Measurements from ENCODE around the gene MMP14.

DNA sequence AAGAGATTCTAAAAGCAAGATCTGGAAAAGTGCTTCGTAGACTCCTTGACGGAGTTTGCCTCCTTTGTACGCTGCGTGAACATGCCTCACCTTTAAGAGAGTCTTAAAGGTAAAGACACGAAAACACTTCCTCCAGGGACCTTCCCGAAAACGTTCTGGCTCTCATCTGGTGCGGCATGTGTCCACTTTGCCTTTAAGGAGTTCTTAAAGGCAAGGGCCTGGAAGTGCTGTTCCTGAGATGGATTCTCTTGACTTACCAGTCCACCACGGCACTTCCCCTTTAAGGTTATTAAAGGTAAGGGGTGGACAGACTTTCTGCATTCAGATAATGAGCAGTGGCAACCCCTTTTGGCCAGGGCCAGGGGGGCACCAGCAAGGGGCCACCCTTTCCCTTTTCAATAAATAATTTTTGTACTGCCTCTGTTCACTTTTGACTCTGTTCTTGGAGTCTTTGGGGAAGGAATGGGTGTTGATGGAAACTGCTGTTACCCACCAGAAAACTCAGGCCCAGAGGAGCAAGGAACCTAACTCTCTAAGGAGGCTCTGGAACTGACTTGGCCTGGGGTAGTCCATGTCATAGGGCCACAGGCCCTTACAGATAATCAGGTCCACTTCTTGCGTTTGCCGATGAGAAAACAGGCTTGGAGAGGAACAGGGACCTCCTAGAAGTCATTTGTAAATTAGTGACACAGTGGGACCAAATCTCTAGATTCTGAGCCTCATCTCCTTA, 51.0 kb downstream of the MMP14 start:
- TF ChIP-seq TAF1 (IDR thresholded peaks at IDR 0.05; ENCODE audit: borderline replicate concordance, insufficient read depth, low read length) (no peak), POLR2AphosphoS5 (IDR thresholded peaks at IDR 0.05; ENCODE audit: low read depth, low read length) (no peak), SIN3A (IDR thresholded peaks at IDR 0.05; ENCODE audit: borderline replicate concordance, insufficient read depth, low read length) (no peak)
- TF ChIP-seq, protein P1, sequence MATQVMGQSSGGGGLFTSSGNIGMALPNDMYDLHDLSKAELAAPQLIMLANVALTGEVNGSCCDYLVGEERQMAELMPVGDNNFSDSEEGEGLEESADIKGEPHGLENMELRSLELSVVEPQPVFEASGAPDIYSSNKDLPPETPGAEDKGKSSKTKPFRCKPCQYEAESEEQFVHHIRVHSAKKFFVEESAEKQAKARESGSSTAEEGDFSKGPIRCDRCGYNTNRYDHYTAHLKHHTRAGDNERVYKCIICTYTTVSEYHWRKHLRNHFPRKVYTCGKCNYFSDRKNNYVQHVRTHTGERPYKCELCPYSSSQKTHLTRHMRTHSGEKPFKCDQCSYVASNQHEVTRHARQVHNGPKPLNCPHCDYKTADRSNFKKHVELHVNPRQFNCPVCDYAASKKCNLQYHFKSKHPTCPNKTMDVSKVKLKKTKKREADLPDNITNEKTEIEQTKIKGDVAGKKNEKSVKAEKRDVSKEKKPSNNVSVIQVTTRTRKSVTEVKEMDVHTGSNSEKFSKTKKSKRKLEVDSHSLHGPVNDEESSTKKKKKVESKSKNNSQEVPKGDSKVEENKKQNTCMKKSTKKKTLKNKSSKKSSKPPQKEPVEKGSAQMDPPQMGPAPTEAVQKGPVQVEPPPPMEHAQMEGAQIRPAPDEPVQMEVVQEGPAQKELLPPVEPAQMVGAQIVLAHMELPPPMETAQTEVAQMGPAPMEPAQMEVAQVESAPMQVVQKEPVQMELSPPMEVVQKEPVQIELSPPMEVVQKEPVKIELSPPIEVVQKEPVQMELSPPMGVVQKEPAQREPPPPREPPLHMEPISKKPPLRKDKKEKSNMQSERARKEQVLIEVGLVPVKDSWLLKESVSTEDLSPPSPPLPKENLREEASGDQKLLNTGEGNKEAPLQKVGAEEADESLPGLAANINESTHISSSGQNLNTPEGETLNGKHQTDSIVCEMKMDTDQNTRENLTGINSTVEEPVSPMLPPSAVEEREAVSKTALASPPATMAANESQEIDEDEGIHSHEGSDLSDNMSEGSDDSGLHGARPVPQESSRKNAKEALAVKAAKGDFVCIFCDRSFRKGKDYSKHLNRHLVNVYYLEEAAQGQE (IDR thresholded peaks at IDR 0.05; ENCODE audit: insufficient read depth in 1 of 2, low read depth in 2 of 2, low read length in 2 of 2) = no peak

Data from PFSK-1 (cell line).